IMR-90 (cell line): ENCODE results near the gene TSPAN32. TPM values are rescaled to one million over a fixed set of nuclear protein-coding genes. Genes with fewer than 3 reads are reported as not detected.

Experiments
- ATAC-seq: fragments of 200-7000 bp; cut with Tn5 transposase; 2 replicates; pipeline ENCODE4 v1.9.1; 2020; ENCODE audit warnings: low read depth, mild to moderate bottlenecking, moderate library complexity
- BruUV-seq: library from RNA; stranded (reverse); fragments of 400-500 nt; replicated peaks from 2 replicates; lab custom pipeline; 2021; lab: Mats Ljungman, UMichigan
- CTCF ChIA-PET: fragments of 300-600 bp; formaldehyde crosslinking; extraction: SDS; loops from one replicate; lab custom pipeline; 2021; ENCODE audit warnings: antibody characterized with exemption; lab: Yijun Ruan, JAX
- POLR2A ChIA-PET: fragments of 300-600 bp; sonication (Branson Sonifier 250); formaldehyde crosslinking; loops from one replicate; lab custom pipeline; 2022; ENCODE audit warnings: antibody characterized with exemption; ENCODE audit not compliant: unreplicated experiment; lab: Charles Lee
- DNase-seq: peaks from one replicate; pipeline ENCODE4 v3.0.0; 2013
- H2AFZ ChIP-seq: replicated peaks from 2 replicates; pipeline ENCODE3; 2013; ENCODE audit warnings: low read length, mild to moderate bottlenecking; ENCODE audit not compliant: poor library complexity
- H2AK5ac ChIP-seq: 2 replicates; pipeline ENCODE4 v1.6.1; 2013; ENCODE audit warnings: low read depth, low read length, inconsistent platforms
- H2AK9ac ChIP-seq: replicated peaks from 2 replicates; pipeline ENCODE3; 2013; ENCODE audit warnings: mild to moderate bottlenecking, low read depth, low read length, moderate library complexity; ENCODE audit not compliant: poor library complexity
- H2BK120ac ChIP-seq: 2 replicates; pipeline ENCODE4 v1.6.1; 2013; ENCODE audit warnings: low read depth, low read length, inconsistent platforms
- H2BK15ac ChIP-seq: 3 replicates; pipeline ENCODE4 v1.6.1; 2013; ENCODE audit warnings: low read depth, low read length, inconsistent platforms
- H2BK20ac ChIP-seq: 2 replicates; pipeline ENCODE4 v1.6.1; 2013; ENCODE audit warnings: low read depth, mild to moderate bottlenecking, inconsistent platforms, low read length, moderate library complexity
- H2BK5ac ChIP-seq: 2 replicates; pipeline ENCODE4 v1.6.1; 2013; ENCODE audit warnings: mild to moderate bottlenecking, low read depth, low read length, inconsistent platforms; ENCODE audit not compliant: poor library complexity, severe bottlenecking
- H3K14ac ChIP-seq: replicated peaks from 2 replicates; pipeline ENCODE4 v1.6.1; 2013; ENCODE audit warnings: low read depth, low read length, inconsistent platforms
- H3K18ac ChIP-seq: 2 replicates; pipeline ENCODE4 v1.6.1; 2013; ENCODE audit warnings: low read depth, low read length, control low read depth
- H3K23ac ChIP-seq: 2 replicates; pipeline ENCODE4 v1.6.1; 2013; ENCODE audit warnings: low read depth, low read length, inconsistent platforms
- H3K27ac ChIP-seq: 2 replicates; pipeline ENCODE4 v1.5.1; 2013; ENCODE audit warnings: mild to moderate bottlenecking, control low read depth, low read length; ENCODE audit not compliant: insufficient read depth
- H3K27me3 ChIP-seq: 2 replicates; pipeline ENCODE4 v1.6.1; 2013; ENCODE audit warnings: low read length; ENCODE audit not compliant: control insufficient read depth, insufficient read depth
- H3K36me3 ChIP-seq: 2 replicates; pipeline ENCODE4 v1.6.1; 2013; ENCODE audit warnings: low read length, mixed read lengths; ENCODE audit not compliant: control insufficient read depth, insufficient read depth
- H3K4ac ChIP-seq: 2 replicates; pipeline ENCODE4 v1.6.1; 2013; ENCODE audit warnings: low read depth, low read length, inconsistent platforms
- H3K4me1 ChIP-seq: 2 replicates; pipeline ENCODE4 v1.6.1; 2013; ENCODE audit warnings: low read length, mixed read lengths; ENCODE audit not compliant: control insufficient read depth, insufficient read depth
- H3K4me2 ChIP-seq: 2 replicates; pipeline ENCODE4 v1.6.1; 2013; ENCODE audit warnings: low read depth, mild to moderate bottlenecking, control low read depth, low read length, moderate library complexity
- H3K4me3 ChIP-seq: 2 replicates; pipeline ENCODE4 v1.5.1; 2013; ENCODE audit warnings: low read depth, mild to moderate bottlenecking, control low read depth, low read length, moderate library complexity; ENCODE audit not compliant: insufficient read depth
- H3K56ac ChIP-seq: 2 replicates; pipeline ENCODE4 v1.6.1; 2013; ENCODE audit warnings: low read length, inconsistent platforms; ENCODE audit not compliant: insufficient read depth; ENCODE audit errors: extremely low read depth
- H3K79me1 ChIP-seq, 2 experiments: 2 replicates each; pipeline ENCODE4 v1.6.1; 2013; ENCODE audit warnings: low read length in 2 of 2, inconsistent platforms in 1 of 2, low read depth in 1 of 2
- H3K9ac ChIP-seq: 2 replicates; pipeline ENCODE4 v1.6.1; 2013; ENCODE audit warnings: low read depth, low read length, control low read depth
- H3K9me1 ChIP-seq: 2 replicates; pipeline ENCODE4 v1.6.1; 2013; ENCODE audit warnings: low read length, inconsistent platforms; ENCODE audit not compliant: insufficient read depth
- H3K9me3 ChIP-seq: 2 replicates; pipeline ENCODE4 v1.6.1; 2013; ENCODE audit warnings: low read length; ENCODE audit not compliant: control insufficient read depth, insufficient read depth
- H4K20me1 ChIP-seq: 2 replicates; pipeline ENCODE4 v1.6.1; 2013; ENCODE audit warnings: low read length, inconsistent platforms; ENCODE audit not compliant: insufficient read depth
- H4K5ac ChIP-seq: 2 replicates; pipeline ENCODE4 v1.6.1; 2013; ENCODE audit warnings: mild to moderate bottlenecking, low read depth, low read length, control low read depth
- H4K8ac ChIP-seq, 2 experiments: 2 replicates each; pipeline ENCODE4 v1.6.1; 2013; ENCODE audit warnings: low read depth in 2 of 2, low read length in 2 of 2, control low read depth in 1 of 2, inconsistent platforms in 1 of 2
- H4K91ac ChIP-seq: 2 replicates; pipeline ENCODE4 v1.6.1; 2013; ENCODE audit warnings: low read depth, low read length, inconsistent platforms; ENCODE audit not compliant: insufficient read depth
- BHLHE40 ChIP-seq: fragments of 150-350 bp; IDR thresholded peaks from 2 replicates; pipeline ENCODE4 v1.6.1; 2016; ENCODE audit warnings: mild to moderate bottlenecking, low read depth, low read length
- MAZ ChIP-seq: IDR thresholded peaks from 2 replicates; pipeline ENCODE4 v1.6.1; 2012; ENCODE audit warnings: low read depth, mild to moderate bottlenecking, low read length, improper control_type of control experiment, moderate library complexity, borderline replicate concordance
- NFE2L2 ChIP-seq: fragments of 150-350 bp; IDR thresholded peaks from 2 replicates; pipeline ENCODE4 v1.6.1; 2016; ENCODE audit warnings: low read depth, mild to moderate bottlenecking, low read length
- RAD21 ChIP-seq: IDR thresholded peaks from 2 replicates; pipeline ENCODE4 v1.6.1; 2012; ENCODE audit warnings: low read length, improper control_type of control experiment
- RCOR1 ChIP-seq: IDR thresholded peaks from 2 replicates; pipeline ENCODE4 v1.6.1; 2012; ENCODE audit warnings: mild to moderate bottlenecking, low read length, improper control_type of control experiment; ENCODE audit not compliant: insufficient replicate concordance
- RFX5 ChIP-seq: IDR thresholded peaks from 2 replicates; pipeline ENCODE4 v1.8.0; 2012; ENCODE audit warnings: low read depth, mild to moderate bottlenecking, low read length, moderate library complexity
- SMC3 ChIP-seq: fragments of 150-350 bp; IDR thresholded peaks from 2 replicates; pipeline ENCODE4 v1.6.1; 2016; ENCODE audit warnings: low read depth, mild to moderate bottlenecking, antibody characterized with exemption, low read length, moderate library complexity
- WGBS, 2 experiments: methylation state at CpG; one replicate each; pipeline versions ENCODE4 v1.1.5 to v1.1.7; 2013; ENCODE audit warnings: missing lambda C conversion rate in 2 of 2; ENCODE audit not compliant: insufficient read length in 1 of 2; ENCODE audit errors: extremely low coverage in 2 of 2; 5-methylcytosine and 5-hydroxymethylcytosine counted together
- dilution Hi-C: fragments of 300-500 bp; cut with HindIII; formaldehyde crosslinking; loops from one replicate; pipeline ENCODE4 v1.14.3; 2018; ENCODE audit warnings: low sequenced_read_pairs; ENCODE audit not compliant: unreplicated experiment
- in situ Hi-C: fragments of 300-500 bp; cut with MboI; formaldehyde crosslinking; loops from 3 replicates; pipeline ENCODE4 v1.14.3; 2019; ENCODE audit warnings: low sequenced_read_pairs, inconsistent platforms, mixed read lengths
- intact Hi-C: fragments of 100-400 bp; cut with micrococcal nuclease; formaldehyde crosslinking; loops from 2 replicates; pipeline ENCODE4 v1.10.0; 2022
- polyA plus RNA-seq, 3 experiments: library from polyadenylated mRNA; depleted of rRNA; stranded (reverse); fragments of >200 nt; gene quantifications; 2 replicates each; pipeline ENCODE4 v1.2.3, GENCODE V29; 2012; ENCODE audit warnings: low replicate concordance in 1 of 3
- total RNA-seq: library from RNA; depleted of rRNA; stranded (reverse); fragments of >200 nt; gene quantifications from 2 replicates; pipeline ENCODE4 v1.2.3, GENCODE V29; 2012
- TF ChIP-seq, protein P1 (sequence below): conservative IDR thresholded peaks from 2 replicates; pipeline ENCODE4 v1.5.1; 2012; ENCODE audit warnings: mild to moderate bottlenecking, low read depth, low read length, improper control_type of control experiment
- TF ChIP-seq, protein P2 (sequence below): fragments of 150-350 bp; IDR thresholded peaks from 2 replicates; pipeline ENCODE4 v1.6.1; 2016; ENCODE audit warnings: low read depth, mild to moderate bottlenecking, low read length, moderate library complexity, borderline replicate concordance

Gene TSPAN32
- total and polyA plus RNA-seq, 2 of the 4 experiments (the other 2 are of a cell fraction), result 0.07 TPM; not detected in 1

DNA sequence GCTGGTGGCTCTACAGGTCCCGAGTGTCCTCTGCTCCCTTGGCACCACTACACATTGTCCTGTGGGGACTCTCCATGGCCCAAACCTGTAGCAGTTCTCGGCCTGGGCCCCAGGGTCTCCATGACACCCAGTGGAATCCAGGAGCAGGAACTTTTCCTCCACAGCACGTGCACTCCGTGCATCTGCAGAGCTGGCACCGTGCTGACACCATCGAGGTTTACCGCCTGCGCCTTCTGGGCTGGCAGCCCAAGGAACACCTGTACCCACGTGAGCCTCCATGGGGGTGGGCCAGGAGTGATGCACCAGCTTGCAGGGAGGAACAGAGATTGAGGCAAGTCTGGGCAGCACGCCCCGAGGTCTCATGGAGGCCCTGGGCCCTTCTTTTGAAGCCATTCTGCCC lies 25.2 kb downstream of the TSPAN32 start:
- no peak overlapping the region for H3K4ac ChIP-seq
- DNase-seq, result no peak
- H2BK20ac ChIP-seq, result no peak overlapping the region
- H4K91ac ChIP-seq, result no peak overlapping the region
- no peak overlapping the region for H3K4me3 ChIP-seq
- H3K9me1 ChIP-seq, result no peaks in the 10 kb centered on the region
- H3K79me1 ChIP-seq, result no peaks in the 10 kb centered on the region
- no peak for ATAC-seq
- H3K9ac ChIP-seq, result no peak overlapping the region
- H2AK5ac ChIP-seq, result no peak overlapping the region
- H4K5ac ChIP-seq, result no peak overlapping the region
- in situ Hi-C loops, result no loop called here
- BruUV-seq, result no TSS peak
- CTCF ChIA-PET, result no interaction called here
- 50% methylated on average over 1 of the region's 11 CpGs; no CpG with 5 or more reads in 1 of the 2 experiments for whole genome bisulfite sequencing, 2 experiments
- dilution Hi-C loops, result no loop called here
- no peak overlapping the region for H2BK5ac ChIP-seq
- no peaks in the 10 kb centered on the region for H4K20me1 ChIP-seq
- no peak overlapping the region for H2AFZ ChIP-seq
- H3K23ac ChIP-seq, result no peak overlapping the region
- H3K27me3 ChIP-seq, result peaks cover 2% of the 10 kb centered on the region; the same call in 1 of the 2 replicates
- H3K9me3 ChIP-seq, result peaks cover 5% of the 10 kb centered on the region
- POLR2A ChIA-PET, result no interaction called here
- no peak overlapping the region for H2AK9ac ChIP-seq
- no peak overlapping the region for H3K27ac ChIP-seq
- H3K4me1 ChIP-seq, result no peaks in the 10 kb centered on the region
- intact Hi-C loops, result no loop called here
- H2BK120ac ChIP-seq, result no peak overlapping the region
- no peak overlapping the region for H3K14ac ChIP-seq
- no peak overlapping the region for H3K18ac ChIP-seq
- TF ChIP-seq RCOR1, result no peak
- no peak for TF ChIP-seq BHLHE40
- no peak for TF ChIP-seq SMC3
- TF ChIP-seq, protein P1, sequence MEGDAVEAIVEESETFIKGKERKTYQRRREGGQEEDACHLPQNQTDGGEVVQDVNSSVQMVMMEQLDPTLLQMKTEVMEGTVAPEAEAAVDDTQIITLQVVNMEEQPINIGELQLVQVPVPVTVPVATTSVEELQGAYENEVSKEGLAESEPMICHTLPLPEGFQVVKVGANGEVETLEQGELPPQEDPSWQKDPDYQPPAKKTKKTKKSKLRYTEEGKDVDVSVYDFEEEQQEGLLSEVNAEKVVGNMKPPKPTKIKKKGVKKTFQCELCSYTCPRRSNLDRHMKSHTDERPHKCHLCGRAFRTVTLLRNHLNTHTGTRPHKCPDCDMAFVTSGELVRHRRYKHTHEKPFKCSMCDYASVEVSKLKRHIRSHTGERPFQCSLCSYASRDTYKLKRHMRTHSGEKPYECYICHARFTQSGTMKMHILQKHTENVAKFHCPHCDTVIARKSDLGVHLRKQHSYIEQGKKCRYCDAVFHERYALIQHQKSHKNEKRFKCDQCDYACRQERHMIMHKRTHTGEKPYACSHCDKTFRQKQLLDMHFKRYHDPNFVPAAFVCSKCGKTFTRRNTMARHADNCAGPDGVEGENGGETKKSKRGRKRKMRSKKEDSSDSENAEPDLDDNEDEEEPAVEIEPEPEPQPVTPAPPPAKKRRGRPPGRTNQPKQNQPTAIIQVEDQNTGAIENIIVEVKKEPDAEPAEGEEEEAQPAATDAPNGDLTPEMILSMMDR, result no peak
- no peak for TF ChIP-seq MAZ
- no peak for TF ChIP-seq NFE2L2
- no peak for TF ChIP-seq RAD21
- TF ChIP-seq, protein P2, sequence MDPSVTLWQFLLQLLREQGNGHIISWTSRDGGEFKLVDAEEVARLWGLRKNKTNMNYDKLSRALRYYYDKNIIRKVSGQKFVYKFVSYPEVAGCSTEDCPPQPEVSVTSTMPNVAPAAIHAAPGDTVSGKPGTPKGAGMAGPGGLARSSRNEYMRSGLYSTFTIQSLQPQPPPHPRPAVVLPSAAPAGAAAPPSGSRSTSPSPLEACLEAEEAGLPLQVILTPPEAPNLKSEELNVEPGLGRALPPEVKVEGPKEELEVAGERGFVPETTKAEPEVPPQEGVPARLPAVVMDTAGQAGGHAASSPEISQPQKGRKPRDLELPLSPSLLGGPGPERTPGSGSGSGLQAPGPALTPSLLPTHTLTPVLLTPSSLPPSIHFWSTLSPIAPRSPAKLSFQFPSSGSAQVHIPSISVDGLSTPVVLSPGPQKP, result no peak
- TF ChIP-seq RFX5, result no peak
- H3K56ac ChIP-seq, result no peak overlapping the region
- H2BK15ac ChIP-seq, result no peak overlapping the region
- H3K4me2 ChIP-seq, result no peak overlapping the region
- no peaks in the 10 kb centered on the region for H3K36me3 ChIP-seq
- H4K8ac ChIP-seq, result no peak overlapping the region
